HG02943 (cell line): Measurements from ENCODE around the gene BNIP5.
"Not testable (repeated sequence)": the region's sequence is repeated elsewhere in the genome, so short reads cannot be mapped to it uniquely, and the experiment has no call there.

Experiments used
- ATAC-seq: cut with Tn5 transposase; IDR thresholded peaks from one replicate; pipeline ENCODE4 v1.9.1; 2021; ENCODE audit warnings: mild to moderate bottlenecking, low read depth, moderate library complexity; ENCODE audit not compliant: unreplicated experiment

BNIP5 gene

GRCh38 chr6:36345681-36346466, 9.2 kb upstream of the BNIP5 start:
- no peak for ATAC-seq

GRCh38 chr6:36343109-36343680, 6.5 kb upstream of the BNIP5 start:
- no peak for ATAC-seq

- no peak for ATAC-seq
These were observed 4.1 kb upstream of the BNIP5 start for GRCh38 chr6:36340618-36341454.

GRCh38 chr6:36340306-36340617, 3.6 kb upstream of the BNIP5 start:
- no peak for ATAC-seq

GRCh38 chr6:36339146-36339545, 2.5 kb upstream of the BNIP5 start:
- no peak for ATAC-seq

GRCh38 chr6:36338223-36338622, 1.5 kb upstream of the BNIP5 start:
- not testable (repeated sequence) for ATAC-seq

- no peak for ATAC-seq
These were observed 1.1 kb upstream of the BNIP5 start for GRCh38 chr6:36337814-36338213.

- no peak for ATAC-seq
These were observed 429 bp downstream of the BNIP5 start for GRCh38 chr6:36336208-36336710.

- no peak for ATAC-seq
These were observed 1.1 kb downstream of the BNIP5 start for GRCh38 chr6:36335465-36336207.

GRCh38 chr6:36334832-36335459, 1.7 kb downstream of the BNIP5 start:
- no peak for ATAC-seq

- ATAC-seq: no peak
These were observed 2.6 kb downstream of the BNIP5 start for GRCh38 chr6:36333931-36334725.

GRCh38 chr6:36333171-36333895, 3.4 kb downstream of the BNIP5 start:
- ATAC-seq: no peak

- no peak for ATAC-seq
These were observed 5.3 kb downstream of the BNIP5 start for GRCh38 chr6:36331381-36331780.

GRCh38 chr6:36330366-36330765, 6.3 kb downstream of the BNIP5 start:
- no peak for ATAC-seq

- ATAC-seq: no peak
These were observed 6.8 kb downstream of the BNIP5 start for GRCh38 chr6:36329798-36330291.

- no peak for ATAC-seq
These were observed 8.1 kb downstream of the BNIP5 start for GRCh38 chr6:36328600-36328999.

- no peak for ATAC-seq
These were observed 8.8 kb downstream of the BNIP5 start for GRCh38 chr6:36327919-36328236.

GRCh38 chr6:36327226-36327918, 9.3 kb downstream of the BNIP5 start:
- no peak for ATAC-seq
